Occipital lobe (tissue), 2 donors: ENCODE measurements around the gene DRAM1. TPM values are rescaled to one million over a fixed set of nuclear protein-coding genes. Genes with fewer than 3 reads are reported as not detected.
"Not testable (repeated sequence)": the region's sequence is repeated elsewhere in the genome, so short reads cannot be mapped to it uniquely, and the experiment has no call there.

Experiments
- DNase-seq: peaks from one replicate; lab custom pipeline; 2025; lab: John Stamatoyannopoulos, UW
- total RNA-seq: library from RNA; depleted of rRNA; stranded (reverse); fragments of >200 nt; gene quantifications from one replicate; pipeline ENCODE4 v1.2.3, GENCODE V29; 2014

Gene DRAM1
- total RNA-seq, 1 donor from 2014 or later: 1.1 TPM

DNA sequence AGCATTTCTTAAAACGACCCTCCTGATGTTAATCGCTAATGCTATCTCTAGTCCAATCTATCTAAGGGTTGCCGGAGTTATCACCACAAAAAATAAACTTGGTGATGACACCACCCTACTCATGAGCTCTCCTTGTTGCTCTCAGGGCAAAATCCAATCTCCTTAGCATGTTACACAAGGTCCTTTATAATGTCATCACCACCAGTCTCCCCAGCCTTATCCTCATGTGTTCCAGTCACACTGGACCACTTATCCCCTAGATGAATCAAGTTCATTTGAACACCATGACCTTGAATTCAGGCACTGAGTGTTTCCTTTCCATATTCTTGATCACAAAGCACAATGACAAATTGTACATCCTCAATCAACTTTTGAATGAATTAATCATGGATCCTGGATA lies 19.0 kb upstream of the DRAM1 start:
- DNase-seq: no peak

DNA sequence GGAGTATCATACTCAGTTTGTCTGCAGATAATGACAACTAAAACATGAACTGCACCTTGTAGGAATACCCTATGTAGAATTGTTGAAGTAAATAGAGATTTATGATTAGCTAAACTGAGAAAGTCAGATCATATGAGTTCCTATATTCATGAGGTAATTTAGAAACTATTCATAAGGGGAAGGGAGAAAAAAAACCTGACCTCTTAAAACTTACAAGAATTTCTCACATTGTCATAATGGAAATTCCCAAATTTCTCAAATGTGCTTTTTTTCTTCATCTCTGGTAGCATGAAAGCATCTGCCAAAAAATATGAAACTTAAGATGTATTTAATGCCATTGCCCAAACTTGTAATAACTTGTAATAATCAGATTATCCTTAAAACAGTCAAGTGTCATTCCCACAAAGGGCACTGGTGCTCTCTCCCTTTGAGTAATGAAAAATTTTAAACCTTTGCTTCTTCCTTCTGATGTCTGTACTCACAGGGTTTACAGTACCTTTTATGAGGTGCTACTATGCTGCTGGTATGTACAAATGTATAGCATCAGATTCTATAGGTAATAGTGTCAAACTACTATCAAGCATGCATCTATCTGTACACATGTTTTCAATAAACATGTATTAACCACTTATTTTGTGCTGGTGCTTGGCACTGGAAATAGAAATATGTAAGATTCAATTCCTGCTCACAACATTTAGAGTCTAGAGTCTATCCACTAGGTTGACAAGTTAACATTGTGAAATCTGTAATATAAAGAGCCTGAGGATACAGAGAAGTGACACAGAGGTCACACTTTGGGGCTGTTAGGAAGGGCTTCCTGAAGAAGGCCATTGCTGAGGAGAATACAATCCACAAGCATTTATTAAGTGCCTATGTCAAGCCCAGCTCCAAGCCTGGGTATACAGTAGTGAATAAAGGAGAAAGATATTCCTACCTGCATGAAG lies 17.4 kb upstream of the DRAM1 start:
- DNase-seq: no peak

- not testable (repeated sequence) for DNase-seq
Observed at GRCh38 chr12:101861688-101862087, 15.7 kb upstream of the DRAM1 start.

DNA sequence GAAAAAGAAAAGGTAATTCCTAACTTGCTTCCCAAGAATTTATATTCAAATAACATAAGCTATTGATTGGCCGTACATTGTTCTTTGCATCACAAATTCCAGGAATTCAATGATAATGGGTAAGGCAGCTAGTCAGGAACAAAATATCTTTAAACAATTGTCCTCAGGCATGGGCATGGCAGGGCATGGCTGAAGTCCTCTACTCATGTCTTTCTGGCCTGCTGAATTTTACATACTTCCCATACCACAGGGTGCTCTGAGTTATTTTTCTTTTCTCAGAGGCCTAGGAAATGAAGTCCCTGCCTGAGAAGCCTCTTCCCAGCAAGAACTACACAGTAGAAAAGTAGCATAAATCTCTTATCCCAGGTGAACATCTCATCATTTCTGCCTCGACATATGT lies 15.1 kb upstream of the DRAM1 start:
- no peak for DNase-seq

GRCh38 chr12:101863981-101864380 lies 13.4 kb upstream of the DRAM1 start:
- no peak for DNase-seq

DNA sequence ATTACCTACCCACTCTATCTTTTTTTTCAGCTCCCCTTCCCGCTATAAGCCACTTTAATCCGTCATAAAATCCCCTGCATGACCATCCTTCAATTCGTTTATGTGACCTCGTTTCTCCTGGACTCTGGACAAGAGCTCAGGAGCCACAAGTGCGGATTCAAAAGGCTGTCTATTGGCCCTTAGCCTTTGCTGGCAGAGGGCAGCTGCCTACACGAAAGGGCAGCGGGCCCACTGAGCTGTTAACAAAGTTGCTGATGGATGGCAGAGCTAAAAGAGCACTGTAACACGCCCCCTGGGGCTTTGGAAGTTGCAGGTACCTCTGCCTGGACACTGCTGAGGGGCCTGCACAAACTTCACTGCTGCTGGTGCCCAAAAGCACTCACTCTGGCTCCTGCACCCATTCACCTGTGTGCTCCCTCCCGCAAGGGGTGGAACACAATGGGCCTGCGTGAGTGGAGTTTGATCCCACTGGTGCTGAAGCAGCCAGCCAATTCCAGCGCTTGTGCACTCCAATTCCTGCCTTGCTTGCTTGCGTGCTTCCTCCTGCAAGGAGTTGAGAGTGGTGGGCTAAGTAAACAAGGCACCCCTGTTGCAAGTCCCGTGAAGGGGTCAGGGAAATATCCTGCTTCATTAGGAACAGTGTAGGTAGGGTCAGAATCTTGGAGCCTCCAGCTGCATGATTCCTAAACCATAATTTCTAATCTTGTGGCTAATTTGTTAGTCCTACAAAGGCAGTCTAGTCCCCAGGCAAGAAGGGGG lies 10.6 kb upstream of the DRAM1 start:
- DNase-seq: no peak

DNA sequence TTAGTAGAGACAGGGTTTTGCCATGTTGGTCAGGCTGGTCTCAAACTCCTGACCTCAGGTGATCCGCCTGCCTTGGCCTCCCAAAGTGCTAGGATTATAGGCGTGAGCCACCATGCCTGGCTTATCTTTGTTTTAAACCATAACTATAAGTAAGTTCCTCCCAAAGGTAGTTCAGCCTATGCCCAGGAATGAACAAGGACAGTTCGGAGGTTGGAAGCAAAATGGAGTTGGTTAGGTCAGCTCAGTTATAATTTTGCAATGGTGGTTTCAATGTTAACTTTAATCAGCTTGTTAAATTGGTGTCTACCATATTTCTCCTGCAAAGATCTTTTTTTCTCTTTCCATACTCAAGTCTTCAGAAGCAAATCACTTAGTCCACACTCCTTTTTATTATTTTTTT lies 9.8 kb upstream of the DRAM1 start:
- not testable (repeated sequence) for DNase-seq

GRCh38 chr12:101870925-101871324 lies 6.5 kb upstream of the DRAM1 start:
- no peak for DNase-seq

GRCh38 chr12:101875162-101875561 lies 2.2 kb upstream of the DRAM1 start:
- DNase-seq: no peak

DNA sequence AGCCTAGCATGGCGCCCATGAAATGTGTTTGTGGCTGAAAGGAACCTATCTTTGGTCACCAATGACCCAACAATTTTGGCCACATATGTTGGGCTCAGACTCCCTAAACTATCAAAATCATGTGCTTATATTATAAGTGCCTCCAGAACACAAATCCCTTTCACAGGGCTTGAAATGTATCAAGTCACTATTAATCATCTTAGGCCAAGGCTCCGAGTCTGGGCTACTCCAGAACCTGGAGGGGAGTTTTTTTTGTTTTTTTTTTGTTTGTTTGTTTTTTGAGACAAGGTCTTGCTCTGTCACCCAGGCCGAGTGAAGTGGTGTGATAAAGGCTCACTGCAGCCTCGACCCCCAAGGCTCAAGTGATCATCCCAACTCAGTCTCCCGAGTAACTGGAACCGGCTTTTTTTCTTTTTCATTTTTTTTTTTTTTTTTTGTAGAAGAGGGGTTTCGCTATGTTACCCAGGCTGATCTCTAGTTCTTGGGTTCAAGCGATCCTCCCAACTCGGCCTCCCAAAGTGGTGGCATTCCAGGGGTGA lies 989 bp upstream of the DRAM1 start:
- DNase-seq: no peak

DNA sequence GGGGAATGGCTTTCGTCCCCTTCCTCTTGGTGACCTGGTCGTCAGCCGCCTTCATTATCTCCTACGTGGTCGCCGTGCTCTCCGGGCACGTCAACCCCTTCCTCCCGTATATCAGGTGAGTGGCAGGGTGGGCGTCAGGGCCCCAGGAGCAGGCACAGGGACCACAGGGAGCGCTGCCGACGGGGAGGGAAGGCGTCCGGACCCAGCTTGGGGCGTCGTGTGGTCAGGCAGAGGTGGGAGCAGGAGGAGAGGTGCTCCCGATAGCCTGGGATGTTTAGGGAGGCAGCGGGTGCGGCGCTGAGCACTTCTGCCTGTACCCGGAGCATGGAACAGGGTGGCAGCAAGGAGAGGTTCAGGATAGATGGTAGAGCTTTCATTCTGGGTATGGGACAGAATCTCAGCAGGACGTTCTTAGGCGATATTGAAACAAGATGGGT lies 444 bp downstream of the DRAM1 start:
- no peak for DNase-seq

DNA sequence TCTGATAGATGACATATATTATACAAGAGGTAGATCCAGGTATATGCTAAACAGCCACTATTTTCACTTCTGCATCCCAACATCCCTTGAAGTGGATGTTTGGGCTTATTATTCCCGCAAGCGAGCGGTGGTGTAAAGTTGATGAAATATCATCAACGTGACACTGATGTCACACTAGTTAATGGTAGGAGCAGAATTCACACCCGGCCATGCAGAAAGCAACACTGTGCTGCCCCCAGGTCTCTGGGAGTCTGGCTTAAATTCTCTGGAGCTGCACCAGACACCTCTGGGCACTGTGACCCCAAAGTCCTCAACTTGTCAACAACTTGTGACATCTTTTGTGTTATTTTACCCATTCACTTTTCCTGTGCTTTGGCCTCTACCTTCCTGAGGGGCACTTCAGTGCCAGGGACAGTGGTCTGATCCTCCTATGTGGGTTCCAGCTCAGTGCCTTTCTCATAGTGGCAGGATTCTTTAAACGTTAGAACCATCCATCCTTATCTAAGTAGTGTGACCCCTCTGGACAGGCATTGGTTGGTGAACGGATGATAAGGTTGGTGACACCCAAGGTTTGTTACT lies 952 bp downstream of the DRAM1 start:
- DNase-seq: no peak

DNA sequence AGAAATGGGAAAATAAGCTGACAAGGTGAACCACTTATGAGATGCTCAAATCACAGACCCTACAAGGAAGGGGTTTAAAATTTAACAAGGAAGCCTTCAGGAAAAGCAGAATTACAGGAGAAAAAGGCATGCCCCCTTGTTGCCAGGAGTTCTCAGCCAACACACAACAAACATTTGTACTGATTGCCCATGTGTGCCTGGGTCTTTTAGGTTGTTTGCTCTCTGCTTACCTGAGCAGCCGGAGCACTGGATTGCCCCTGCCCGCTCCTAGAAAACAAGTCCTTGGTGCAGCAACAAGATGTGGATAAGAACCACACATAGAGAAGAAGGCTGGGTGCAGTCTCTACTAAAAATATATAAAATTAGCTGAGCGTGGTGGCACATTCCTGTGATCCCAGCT lies 3.4 kb downstream of the DRAM1 start:
- DNase-seq: no peak

DNA sequence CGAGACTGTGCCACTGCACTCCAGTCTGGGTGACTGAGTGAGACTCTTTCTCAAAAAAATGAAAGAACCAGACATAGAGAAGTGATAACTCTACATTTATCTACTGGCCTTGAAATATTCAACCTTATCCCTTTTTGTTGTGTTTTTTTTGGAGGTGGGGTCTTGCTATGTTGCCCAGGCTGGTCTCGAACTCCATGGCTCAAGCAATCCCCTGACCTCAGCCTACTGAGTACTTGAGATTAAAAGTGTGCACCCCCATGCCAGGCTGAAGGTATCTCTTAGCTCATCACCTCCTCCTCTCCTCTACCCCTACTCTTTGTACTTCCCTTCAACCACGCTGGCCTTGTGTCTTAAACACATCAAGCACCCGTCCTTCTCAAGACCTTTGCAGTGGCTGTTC lies 3.8 kb downstream of the DRAM1 start:
- no peak for DNase-seq

GRCh38 chr12:101884174-101884573 lies 6.8 kb downstream of the DRAM1 start:
- no peak for DNase-seq

DNA sequence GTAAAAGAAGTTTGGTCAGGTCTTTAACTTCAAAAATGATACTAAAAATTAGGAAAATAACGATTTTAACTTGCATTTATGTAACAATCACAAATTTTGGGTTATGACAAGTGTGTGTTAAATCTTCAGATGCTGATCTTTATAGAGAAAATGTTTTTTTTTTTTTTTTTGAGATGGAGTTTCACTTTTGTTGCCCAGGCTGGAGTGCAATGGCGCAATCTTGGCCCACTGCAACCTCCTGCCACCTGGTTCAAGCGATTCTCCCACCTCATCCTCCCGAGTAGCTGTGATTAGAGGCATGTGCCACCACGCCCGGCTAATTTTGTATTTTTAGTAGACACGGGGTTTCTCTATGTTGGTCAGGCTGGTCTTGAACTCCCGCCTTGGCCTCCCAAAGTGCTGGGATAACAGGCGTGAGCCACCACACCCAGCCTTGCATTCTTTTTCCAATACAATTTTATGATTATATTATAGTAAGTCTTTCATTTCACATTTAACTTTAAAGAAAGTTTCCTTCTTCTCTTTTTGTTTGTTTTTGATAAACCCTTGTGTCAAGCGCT lies 7.5 kb downstream of the DRAM1 start:
- not testable (repeated sequence) for DNase-seq

- no peak for DNase-seq
Observed at GRCh38 chr12:101885912-101886561, 8.7 kb downstream of the DRAM1 start.

GRCh38 chr12:101889211-101889752 lies 11.9 kb downstream of the DRAM1 start:
- no peak for DNase-seq

DNA sequence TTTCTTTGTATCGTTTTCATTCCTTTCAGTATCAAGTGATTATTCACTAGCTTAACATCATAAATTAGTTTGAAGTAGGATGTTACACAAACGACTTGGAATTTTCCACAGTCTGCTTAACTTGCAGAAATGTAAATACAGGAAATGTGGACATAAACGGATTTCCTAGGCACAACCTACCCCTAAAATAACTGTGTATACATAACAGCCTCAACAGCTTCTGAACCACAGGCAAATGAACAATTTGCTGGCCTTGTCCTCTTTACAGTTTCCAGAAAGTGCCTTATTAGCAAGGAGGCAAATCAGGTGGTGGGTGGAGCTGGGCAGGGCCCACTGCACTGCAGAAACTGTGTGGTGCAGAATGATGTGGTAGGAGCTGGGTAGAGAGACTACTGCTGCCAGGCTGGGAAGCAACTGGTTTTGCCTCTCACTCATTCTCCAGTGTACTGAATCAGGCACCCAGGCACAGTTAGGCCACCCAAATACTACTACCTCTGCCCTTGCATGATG lies 14.1 kb downstream of the DRAM1 start:
- no peak for DNase-seq

- DNase-seq: no peak
Observed at GRCh38 chr12:101892794-101893193, 15.4 kb downstream of the DRAM1 start.

- no peak for DNase-seq
Observed at GRCh38 chr12:101901777-101902176, 24.4 kb downstream of the DRAM1 start.
